Measurements from ENCODE around the gene OXA1L. TPM values are rescaled to one million over a fixed set of nuclear protein-coding genes. Genes with fewer than 3 reads are reported as not detected.

The OXA1L gene
- total and polyA plus RNA-seq, 2 of the 13 experiments (the other 11 are each of a cell fraction or from before 2014, with no cell fraction given) = 230 to 589 TPM

DNA sequence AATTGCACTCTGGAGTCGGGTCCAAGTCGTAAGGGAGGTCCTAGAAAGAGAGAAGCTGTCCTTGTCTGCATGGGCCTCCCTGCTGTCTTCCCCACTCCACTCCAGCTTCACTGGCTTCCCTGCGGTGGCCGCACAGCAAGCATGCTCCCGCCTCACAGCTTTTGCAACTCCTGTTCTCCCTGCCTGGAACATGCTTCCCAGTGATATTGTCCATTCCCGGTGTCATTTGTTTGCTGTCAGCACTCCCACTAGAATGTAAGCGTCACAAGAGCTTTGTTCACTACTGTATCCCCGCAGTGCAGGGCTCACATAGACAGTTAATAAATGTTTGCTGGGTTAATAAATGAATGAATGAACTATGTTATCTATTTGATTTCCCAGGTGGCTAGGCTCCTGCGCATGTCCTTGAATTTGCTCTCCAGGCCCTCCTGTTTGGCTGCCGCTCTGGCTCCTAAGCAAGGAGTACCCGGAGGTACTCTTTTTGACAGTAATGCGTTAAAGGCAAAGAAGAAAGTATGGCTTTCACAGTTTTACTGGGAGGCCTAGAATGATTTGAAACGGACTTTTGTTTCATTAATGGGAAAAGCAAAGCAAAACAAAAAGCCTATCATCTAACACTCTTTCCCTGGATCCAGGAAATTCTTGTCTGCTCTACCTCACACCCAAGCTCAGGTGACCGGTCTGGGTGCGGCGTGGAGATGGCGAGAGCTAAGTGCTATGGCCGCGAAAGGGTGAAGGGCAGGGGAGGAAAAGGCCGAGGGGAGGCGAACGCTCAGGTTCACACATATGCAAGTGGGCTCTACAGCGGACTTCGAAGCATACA lies 54.9 kb downstream of the OXA1L start (continued):
- TF ChIP-seq ZNF773 (CRISPR knock-in tag; IDR thresholded peaks at IDR 0.05; ENCODE audit: borderline replicate concordance) (no peak), MTF1 (CRISPR knock-in tag; IDR thresholded peaks at IDR 0.05) (no peak), EP300 (IDR thresholded peaks at IDR 0.05; ENCODE audit: low read depth in 2 of 2, low read length in 2 of 2) (0 out of 4 replicates have a peak, but pooled peaks of 1 of the 2 experiments have one; percentile 9), EP300 (CRISPR knock-in tag; IDR thresholded peaks at IDR 0.05; ENCODE audit: borderline replicate concordance) (peak; percentile 65), SUZ12 (IDR thresholded peaks at IDR 0.05; ENCODE audit: low read depth, low read length) (peak; percentile 11; the same call in 1 of the 2 replicates), PRPF4 (IDR thresholded peaks at IDR 0.05; ENCODE audit: low read depth, low read length, poor library complexity, severe bottlenecking) (no peak), ATF7 (IDR thresholded peaks at IDR 0.05) (no peak), ATF7 (CRISPR knock-in tag; IDR thresholded peaks at IDR 0.05) (peak; percentile 82; the same call in 1 of the 2 replicates), MLLT10 (CRISPR knock-in tag; IDR thresholded peaks at IDR 0.05) (no peak), DNMT1 (CRISPR knock-in tag; IDR thresholded peaks at IDR 0.05) (no peak), ASH2L (IDR thresholded peaks at IDR 0.05; ENCODE audit: insufficient read length, low read depth, low read length) (no peak), POLR2A (IDR thresholded peaks at IDR 0.05; ENCODE audit: insufficient read depth in 1 of 2, low read depth in 2 of 2, low read length in 2 of 2) (no peak), ZNF431 (CRISPR knock-in tag; IDR thresholded peaks at IDR 0.05; ENCODE audit: borderline replicate concordance, low read depth) (no peak), FOXA1 (IDR thresholded peaks at IDR 0.05) (no peak), FOXA1 (CRISPR knock-in tag; IDR thresholded peaks at IDR 0.05) (peak; percentile 35; the same call in 1 of the 2 replicates), ZNF619 (CRISPR knock-in tag; IDR thresholded peaks at IDR 0.05) (peak; percentile 74; the same call in 1 of the 2 replicates), HMG20A (CRISPR knock-in tag; IDR thresholded peaks at IDR 0.05; ENCODE audit: borderline replicate concordance) (no peak), SMYD3 (CRISPR knock-in tag; IDR thresholded peaks at IDR 0.05) (peak; percentile 26; the same call in 1 of the 2 replicates), ZNF777 (CRISPR knock-in tag; IDR thresholded peaks at IDR 0.05) (peak; percentile 57), ADNP (CRISPR knock-in tag; IDR thresholded peaks at IDR 0.05) (no peak)
- TF ChIP-seq, protein P1, sequence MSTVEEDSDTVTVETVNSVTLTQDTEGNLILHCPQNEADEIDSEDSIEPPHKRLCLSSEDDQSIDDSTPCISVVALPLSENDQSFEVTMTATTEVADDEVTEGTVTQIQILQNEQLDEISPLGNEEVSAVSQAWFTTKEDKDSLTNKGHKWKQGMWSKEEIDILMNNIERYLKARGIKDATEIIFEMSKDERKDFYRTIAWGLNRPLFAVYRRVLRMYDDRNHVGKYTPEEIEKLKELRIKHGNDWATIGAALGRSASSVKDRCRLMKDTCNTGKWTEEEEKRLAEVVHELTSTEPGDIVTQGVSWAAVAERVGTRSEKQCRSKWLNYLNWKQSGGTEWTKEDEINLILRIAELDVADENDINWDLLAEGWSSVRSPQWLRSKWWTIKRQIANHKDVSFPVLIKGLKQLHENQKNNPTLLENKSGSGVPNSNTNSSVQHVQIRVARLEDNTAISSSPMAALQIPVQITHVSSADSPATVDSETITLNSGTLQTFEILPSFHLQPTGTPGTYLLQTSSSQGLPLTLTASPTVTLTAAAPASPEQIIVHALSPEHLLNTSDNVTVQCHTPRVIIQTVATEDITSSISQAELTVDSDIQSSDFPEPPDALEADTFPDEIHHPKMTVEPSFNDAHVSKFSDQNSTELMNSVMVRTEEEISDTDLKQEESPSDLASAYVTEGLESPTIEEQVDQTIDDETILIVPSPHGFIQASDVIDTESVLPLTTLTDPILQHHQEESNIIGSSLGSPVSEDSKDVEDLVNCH (CRISPR knock-in tag; IDR thresholded peaks at IDR 0.05) = 0 out of 2 replicates have a peak, but pooled peaks have one; percentile 10
- TF ChIP-seq, protein P2, sequence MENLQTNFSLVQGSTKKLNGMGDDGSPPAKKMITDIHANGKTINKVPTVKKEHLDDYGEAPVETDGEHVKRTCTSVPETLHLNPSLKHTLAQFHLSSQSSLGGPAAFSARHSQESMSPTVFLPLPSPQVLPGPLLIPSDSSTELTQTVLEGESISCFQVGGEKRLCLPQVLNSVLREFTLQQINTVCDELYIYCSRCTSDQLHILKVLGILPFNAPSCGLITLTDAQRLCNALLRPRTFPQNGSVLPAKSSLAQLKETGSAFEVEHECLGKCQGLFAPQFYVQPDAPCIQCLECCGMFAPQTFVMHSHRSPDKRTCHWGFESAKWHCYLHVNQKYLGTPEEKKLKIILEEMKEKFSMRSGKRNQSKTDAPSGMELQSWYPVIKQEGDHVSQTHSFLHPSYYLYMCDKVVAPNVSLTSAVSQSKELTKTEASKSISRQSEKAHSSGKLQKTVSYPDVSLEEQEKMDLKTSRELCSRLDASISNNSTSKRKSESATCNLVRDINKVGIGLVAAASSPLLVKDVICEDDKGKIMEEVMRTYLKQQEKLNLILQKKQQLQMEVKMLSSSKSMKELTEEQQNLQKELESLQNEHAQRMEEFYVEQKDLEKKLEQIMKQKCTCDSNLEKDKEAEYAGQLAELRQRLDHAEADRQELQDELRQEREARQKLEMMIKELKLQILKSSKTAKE (CRISPR knock-in tag; IDR thresholded peaks at IDR 0.05; ENCODE audit: borderline replicate concordance) = no peak
- TF ChIP-seq, protein P3, sequence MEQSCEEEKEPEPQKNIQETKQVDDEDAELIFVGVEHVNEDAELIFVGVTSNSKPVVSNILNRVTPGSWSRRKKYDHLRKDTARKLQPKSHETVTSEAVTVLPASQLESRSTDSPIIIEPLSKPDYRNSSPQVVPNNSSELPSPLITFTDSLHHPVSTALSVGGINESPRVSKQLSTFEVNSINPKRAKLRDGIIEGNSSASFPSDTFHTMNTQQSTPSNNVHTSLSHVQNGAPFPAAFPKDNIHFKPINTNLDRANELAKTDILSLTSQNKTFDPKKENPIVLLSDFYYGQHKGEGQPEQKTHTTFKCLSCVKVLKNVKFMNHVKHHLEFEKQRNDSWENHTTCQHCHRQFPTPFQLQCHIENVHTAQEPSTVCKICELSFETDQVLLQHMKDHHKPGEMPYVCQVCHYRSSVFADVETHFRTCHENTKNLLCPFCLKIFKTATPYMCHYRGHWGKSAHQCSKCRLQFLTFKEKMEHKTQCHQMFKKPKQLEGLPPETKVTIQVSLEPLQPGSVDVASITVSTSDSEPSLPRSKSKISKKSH (CRISPR knock-in tag; IDR thresholded peaks at IDR 0.05; ENCODE audit: borderline replicate concordance) = peak; percentile 95
- TF ChIP-seq, protein P4, sequence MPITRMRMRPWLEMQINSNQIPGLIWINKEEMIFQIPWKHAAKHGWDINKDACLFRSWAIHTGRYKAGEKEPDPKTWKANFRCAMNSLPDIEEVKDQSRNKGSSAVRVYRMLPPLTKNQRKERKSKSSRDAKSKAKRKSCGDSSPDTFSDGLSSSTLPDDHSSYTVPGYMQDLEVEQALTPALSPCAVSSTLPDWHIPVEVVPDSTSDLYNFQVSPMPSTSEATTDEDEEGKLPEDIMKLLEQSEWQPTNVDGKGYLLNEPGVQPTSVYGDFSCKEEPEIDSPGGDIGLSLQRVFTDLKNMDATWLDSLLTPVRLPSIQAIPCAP (CRISPR knock-in tag; IDR thresholded peaks at IDR 0.05; ENCODE audit: low read depth) = peak; percentile 73; the same call in 1 of the 2 replicates

All from HepG2 (cell line).